PFSK-1 (cell line): ENCODE data around the gene TEX22.

Experiments used
- POLR2AphosphoS5 ChIP-seq: IDR thresholded peaks from 2 replicates; pipeline ENCODE4 v1.6.1; 2012; ENCODE audit warnings: low read depth, mild to moderate bottlenecking, control low read depth, low read length, moderate library complexity
- SIN3A ChIP-seq: IDR thresholded peaks from 2 replicates; pipeline ENCODE4 v1.6.1; 2012; ENCODE audit warnings: mild to moderate bottlenecking, low read length, moderate library complexity, borderline replicate concordance; ENCODE audit not compliant: insufficient read depth
- TAF1 ChIP-seq: IDR thresholded peaks from 2 replicates; pipeline ENCODE4 v1.6.1; 2012; ENCODE audit warnings: low read length, control low read depth, borderline replicate concordance; ENCODE audit not compliant: insufficient read depth
- TF ChIP-seq, protein P1 (sequence below), 2 experiments: IDR thresholded peaks; 2 replicates each; pipeline versions ENCODE4 v1.6.1 to v1.8.0; 2011 to 2012; ENCODE audit warnings: low read depth in 2 of 2, low read length in 2 of 2, control low read depth in 1 of 2, inconsistent platforms in 1 of 2, mild to moderate bottlenecking in 1 of 2, moderate library complexity in 1 of 2; ENCODE audit not compliant: insufficient read depth in 1 of 2

DNA sequence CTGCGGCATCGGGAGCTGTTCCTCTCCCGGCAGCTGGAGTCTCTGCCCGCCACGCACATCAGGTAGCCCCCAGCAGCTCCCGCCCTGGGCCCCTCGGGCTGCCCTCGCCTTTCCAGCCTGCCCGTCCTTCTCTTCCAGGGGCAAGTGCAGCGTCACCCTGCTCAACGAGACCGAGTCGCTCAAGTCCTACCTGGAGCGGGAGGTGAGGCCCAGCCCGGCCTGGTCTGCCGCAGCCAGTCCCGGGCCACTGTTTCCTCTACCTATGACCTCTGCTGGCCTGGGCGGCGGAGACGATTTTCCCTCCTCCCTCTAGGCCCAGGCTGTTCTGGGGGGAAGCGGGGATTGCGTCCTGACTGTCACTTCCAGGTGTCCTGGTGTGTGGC is 51.8 kb downstream of the TEX22 start:
- TF ChIP-seq SIN3A (no peak), POLR2AphosphoS5 (no peak), TAF1 (no peak)
- TF ChIP-seq, protein P1, sequence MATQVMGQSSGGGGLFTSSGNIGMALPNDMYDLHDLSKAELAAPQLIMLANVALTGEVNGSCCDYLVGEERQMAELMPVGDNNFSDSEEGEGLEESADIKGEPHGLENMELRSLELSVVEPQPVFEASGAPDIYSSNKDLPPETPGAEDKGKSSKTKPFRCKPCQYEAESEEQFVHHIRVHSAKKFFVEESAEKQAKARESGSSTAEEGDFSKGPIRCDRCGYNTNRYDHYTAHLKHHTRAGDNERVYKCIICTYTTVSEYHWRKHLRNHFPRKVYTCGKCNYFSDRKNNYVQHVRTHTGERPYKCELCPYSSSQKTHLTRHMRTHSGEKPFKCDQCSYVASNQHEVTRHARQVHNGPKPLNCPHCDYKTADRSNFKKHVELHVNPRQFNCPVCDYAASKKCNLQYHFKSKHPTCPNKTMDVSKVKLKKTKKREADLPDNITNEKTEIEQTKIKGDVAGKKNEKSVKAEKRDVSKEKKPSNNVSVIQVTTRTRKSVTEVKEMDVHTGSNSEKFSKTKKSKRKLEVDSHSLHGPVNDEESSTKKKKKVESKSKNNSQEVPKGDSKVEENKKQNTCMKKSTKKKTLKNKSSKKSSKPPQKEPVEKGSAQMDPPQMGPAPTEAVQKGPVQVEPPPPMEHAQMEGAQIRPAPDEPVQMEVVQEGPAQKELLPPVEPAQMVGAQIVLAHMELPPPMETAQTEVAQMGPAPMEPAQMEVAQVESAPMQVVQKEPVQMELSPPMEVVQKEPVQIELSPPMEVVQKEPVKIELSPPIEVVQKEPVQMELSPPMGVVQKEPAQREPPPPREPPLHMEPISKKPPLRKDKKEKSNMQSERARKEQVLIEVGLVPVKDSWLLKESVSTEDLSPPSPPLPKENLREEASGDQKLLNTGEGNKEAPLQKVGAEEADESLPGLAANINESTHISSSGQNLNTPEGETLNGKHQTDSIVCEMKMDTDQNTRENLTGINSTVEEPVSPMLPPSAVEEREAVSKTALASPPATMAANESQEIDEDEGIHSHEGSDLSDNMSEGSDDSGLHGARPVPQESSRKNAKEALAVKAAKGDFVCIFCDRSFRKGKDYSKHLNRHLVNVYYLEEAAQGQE (IDR thresholded peaks at IDR 0.05; ENCODE audit: insufficient read depth in 1 of 2, low read depth in 2 of 2, low read length in 2 of 2) = no peak
